Activated CD8-positive, alpha-beta memory T cell treated with anti-CD3 and anti-CD28 coated beads, Interleukin-2, amount 50 U/mL, for 1 hour (primary cell): Measurements from ENCODE around the gene ERC1.
"Not testable (repeated sequence)": the region's sequence is repeated elsewhere in the genome, so short reads cannot be mapped to it uniquely, and the experiment has no call there.

Experiments
- DNase-seq: peaks from one replicate; pipeline ENCODE4 v3.0.0-alpha.2; 2020; ENCODE audit errors: extremely low read depth

ERC1 gene

GRCh38 chr12:1073652-1074051, 82.6 kb downstream of the ERC1 start:
- no peak for DNase-seq

DNA sequence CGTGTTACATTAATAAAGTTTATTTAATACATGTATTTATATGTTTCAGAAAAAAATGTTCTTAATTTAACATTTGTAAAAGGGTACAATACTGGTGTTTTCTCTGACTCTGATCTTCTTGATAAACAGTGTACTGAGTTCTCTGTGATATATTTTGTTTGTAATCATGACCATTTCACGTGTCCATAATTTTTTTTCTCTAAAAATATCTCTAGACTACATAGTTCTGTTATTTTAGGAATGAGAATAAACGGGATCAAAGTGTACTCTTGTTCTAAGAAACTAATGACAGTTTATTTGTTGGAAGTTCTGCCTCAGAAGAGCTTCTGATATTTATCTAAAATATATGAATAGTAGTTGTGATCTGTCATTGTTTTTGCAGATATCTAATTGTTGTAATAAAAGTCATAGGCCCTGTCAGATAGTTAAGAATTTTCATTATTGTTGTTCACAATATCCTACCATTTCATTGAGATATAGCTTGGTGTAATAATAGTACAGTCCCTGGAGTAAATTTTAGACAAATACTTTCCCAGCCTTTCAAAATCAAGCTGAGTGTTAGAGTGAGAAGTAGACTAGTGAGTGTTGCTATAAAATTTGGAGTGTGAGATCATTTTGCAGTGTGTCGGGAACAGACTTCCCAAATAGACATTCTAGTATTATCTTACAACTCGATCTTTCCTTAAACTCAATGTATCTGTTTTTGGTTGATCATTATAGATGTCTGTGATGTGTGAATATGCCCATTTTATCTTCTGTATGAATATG, 86.2 kb downstream of the ERC1 start:
- no peak for DNase-seq

GRCh38 chr12:1078002-1078401, 87.0 kb downstream of the ERC1 start:
- no peak for DNase-seq

GRCh38 chr12:1080520-1081223, 89.6 kb downstream of the ERC1 start:
- DNase-seq: no peak

DNA sequence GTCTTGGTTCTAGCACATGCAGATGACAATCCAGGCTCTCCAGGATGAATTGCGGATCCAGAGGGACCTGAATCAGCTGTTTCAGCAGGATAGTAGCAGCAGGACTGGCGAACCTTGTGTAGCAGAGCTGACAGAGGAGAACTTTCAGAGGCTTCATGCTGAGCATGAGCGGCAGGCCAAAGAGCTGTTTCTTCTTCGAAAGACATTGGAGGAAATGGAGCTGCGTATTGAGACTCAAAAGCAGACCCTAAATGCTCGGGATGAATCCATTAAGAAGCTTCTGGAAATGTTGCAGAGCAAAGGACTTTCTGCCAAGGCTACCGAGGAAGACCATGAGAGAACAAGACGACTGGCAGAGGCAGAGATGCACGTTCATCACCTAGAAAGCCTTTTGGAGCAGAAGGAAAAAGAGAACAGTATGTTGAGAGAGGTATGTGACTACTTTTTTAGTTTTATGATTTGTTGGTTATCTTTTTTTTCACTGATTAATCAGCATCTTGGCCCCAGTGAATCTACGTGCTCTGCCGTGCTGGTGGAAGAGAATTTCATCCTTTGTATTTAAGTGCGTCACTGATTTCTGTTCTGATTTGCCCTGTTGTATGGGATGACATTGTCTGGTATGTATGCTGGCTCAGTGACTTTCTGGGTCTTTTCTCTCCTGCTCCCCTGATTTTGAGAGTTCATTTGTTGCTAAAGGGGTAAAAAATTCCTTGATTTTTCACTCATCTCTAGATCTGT, 92.3 kb downstream of the ERC1 start:
- DNase-seq: no peak

- no peak for DNase-seq
Measured at GRCh38 chr12:1083889-1084262, 92.9 kb downstream of the ERC1 start.

GRCh38 chr12:1091350-1091749, 100.3 kb downstream of the ERC1 start:
- DNase-seq: no peak

GRCh38 chr12:1093166-1093751, 102.2 kb downstream of the ERC1 start:
- no peak for DNase-seq

DNA sequence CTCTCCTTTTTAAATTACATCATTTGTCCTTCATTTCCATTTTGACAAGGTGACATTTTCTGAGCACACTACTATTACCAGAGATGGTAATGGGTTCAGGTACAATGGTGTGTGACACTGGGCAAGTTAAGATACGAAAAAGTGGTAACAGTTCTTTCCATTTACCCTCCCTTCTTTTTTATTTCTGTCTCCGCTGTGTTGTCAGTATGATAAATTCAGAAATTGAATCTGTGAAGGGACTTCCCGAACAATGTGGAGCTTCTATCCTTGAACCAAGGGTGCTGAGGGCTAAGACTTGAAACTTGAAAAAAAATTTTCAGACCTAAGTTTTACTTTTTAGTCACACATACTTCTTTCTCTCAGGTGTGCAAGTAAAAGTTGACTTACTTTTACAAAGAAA, 103.7 kb downstream of the ERC1 start:
- DNase-seq: no peak

DNA sequence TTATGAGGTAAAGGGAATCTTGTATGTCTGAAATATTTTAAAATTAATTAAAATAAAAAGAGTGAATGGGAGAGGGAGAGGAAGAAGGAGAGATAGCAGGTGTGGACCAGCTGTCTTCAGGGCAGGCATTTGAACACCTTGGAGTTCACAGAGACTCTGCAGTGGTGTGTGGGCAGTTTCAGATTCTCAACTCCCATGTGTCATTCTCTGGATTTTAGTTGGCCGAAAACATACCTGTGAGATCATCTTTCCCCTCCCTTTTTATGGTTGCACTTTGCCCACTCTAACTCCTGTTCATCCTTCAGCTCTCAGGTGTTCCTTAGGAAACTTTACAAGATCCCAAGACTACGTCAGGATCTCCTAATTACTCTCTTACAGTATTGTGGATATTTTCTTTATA, 108.1 kb downstream of the ERC1 start:
- DNase-seq: no peak

GRCh38 chr12:1099618-1100017, 108.6 kb downstream of the ERC1 start:
- DNase-seq: not testable (repeated sequence)

DNA sequence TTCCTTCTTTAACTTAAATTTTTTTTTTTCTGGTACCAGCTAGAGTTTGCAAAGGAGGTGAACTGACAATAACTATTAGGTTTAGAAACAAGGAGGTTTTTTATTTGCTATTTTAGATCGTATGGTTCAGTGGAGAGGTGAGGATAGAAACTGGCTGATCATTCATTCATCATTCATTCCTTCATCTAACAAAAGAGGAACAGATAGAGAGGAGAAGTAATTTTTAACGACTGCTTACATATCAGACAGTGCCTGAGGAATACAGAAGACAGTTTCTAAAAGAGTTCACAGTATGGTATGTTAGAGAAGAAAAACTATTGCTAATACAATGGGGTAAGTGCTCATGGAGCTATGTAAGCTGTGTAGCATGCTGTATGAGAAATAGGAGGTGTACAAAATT, 111.1 kb downstream of the ERC1 start:
- DNase-seq: no peak

GRCh38 chr12:1102791-1103450, 111.9 kb downstream of the ERC1 start:
- DNase-seq: no peak

DNA sequence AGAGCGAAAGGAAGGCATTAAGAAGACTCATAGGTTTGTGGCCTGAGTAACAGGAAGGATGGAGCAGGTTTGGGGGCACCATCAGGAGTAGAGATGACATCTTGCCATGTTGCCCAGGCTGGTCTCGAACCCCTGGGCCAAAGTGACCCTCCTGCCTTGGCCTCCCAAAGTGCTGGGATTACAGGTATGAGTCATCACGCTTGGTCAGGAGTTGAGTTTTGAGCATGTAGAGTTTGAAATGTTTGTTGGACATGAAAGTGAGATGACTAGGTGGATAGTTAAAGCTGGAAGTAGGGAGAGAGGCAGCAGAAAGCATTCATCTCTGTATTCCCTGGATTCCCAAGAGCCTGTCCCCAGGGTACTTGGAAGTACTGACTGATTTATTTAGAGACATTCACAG, 112.6 kb downstream of the ERC1 start:
- DNase-seq: no peak

DNA sequence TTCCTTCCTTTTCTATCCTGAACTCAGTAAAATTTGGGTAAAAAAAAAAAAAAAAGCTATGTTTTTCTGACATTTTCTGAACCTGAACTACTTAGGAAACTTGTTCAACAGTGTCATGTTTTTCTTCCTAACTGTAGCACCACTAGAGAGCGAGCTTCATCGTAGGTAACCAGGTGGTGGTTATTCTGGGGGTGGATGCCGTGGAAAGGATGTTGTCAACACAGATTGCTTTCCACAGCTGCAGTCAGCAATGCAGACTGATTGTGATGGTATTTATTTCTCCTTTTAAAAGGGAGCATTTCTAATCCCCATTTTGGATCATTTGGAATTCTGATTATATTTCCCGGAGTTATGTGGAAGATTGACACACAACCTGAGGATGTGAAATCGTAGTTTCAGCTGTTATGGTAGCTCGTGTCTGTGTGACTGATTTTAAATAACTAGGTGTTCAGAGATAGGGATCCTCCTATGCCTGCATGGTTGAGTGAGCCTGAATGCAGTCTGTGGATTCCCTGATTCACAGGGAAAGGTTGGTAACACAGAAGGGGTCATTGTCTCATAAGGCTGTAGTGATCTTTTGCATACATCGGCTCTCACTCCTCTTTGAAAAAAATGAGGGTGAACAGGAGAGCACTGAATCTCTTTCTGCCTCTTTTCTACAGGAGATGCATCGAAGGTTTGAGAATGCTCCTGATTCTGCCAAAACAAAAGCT, 113.2 kb downstream of the ERC1 start:
- DNase-seq: no peak

- no peak for DNase-seq
Measured at GRCh38 chr12:1107669-1108068, 116.6 kb downstream of the ERC1 start.

- no peak for DNase-seq
Measured at GRCh38 chr12:1108276-1108675, 117.3 kb downstream of the ERC1 start.

- DNase-seq: no peak
Measured at GRCh38 chr12:1115484-1116231, 124.6 kb downstream of the ERC1 start.

DNA sequence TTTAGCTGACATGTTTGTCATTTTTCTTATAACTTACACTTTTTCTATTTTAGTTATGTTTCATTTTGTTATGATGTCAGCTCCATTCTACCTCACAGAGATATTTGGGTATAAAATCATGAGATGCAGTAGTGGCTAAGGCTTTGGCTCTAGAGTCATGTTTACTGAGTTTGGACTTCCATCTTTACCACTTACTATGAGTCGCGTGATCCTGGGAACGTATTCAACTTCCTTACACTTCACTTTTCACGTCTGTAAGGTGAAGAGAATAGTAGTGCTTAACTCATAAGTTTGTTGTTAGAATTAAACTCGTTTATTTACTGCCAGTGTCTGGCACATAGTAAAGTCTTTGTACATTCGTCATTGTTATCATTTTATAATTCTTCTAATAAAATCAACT, 126.3 kb downstream of the ERC1 start:
- DNase-seq: no peak

- DNase-seq: peak; percentile 32
Measured at GRCh38 chr12:1117970-1118563, 127.0 kb downstream of the ERC1 start.
